ENCODE measurements around the gene SLC44A3.
"Not testable (repeated sequence)": the region's sequence is repeated elsewhere in the genome, so short reads cannot be mapped to it uniquely, and the experiment has no call there.

The SLC44A3 gene

GRCh38 chr1:94934551-94934950 lies 114.4 kb downstream of the SLC44A3 start:
- DNase-seq (ENCODE audit: low spot score), result no peak

GRCh38 chr1:94935034-94935433 lies 114.9 kb downstream of the SLC44A3 start:
- no peak for TF ChIP-seq CTCF (IDR thresholded peaks at IDR 0.05; ENCODE audit: extremely low read depth, missing control alignments)

More at GRCh38 chr1:94934551-94934950, 114.4 kb downstream of the SLC44A3 start:
- TF ChIP-seq CTCF (IDR thresholded peaks at IDR 0.05; ENCODE audit: extremely low read depth, missing control alignments), result no peak

GRCh38 chr1:94935476-94935875 lies 115.3 kb downstream of the SLC44A3 start:
- DNase-seq (ENCODE audit: low spot score), result no peak
- no peak for TF ChIP-seq CTCF (IDR thresholded peaks at IDR 0.05; ENCODE audit: extremely low read depth, missing control alignments)

More at GRCh38 chr1:94935034-94935433, 114.9 kb downstream of the SLC44A3 start:
- no peak for DNase-seq (ENCODE audit: low spot score)

DNA sequence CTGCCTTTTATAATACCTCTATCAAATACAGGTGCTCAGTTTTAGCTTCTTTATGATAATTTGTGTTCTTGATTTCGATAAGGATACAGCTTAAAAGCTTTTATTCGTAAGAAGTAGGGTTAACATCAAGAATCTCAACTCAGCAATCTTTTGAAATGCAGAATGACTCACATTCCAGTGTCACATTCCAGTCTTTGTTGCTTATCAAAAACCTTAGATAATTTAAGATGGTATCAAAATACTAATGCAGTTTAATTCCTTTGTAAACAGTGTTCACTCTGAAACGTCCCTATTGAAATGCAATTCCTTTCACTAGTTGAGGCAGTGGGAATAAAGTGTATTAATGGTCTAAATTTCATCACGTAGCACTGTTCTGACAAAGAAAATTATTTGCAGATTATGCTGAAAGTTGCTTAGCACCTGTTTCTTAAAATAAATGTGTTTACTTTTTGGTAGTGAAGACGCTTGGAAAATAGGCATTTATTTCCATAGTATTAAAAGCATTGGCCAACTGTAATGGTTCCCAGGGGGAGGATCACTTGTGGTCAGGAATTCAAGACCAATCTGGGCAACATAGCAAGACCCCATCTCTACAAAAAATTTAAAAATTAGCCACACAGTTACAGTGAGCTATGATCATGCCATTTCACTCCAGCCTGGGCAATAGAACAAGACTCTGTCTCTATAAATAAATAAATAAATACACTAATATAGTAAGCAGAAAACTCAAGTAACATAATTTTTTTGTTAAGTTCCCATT lies 116.9 kb downstream of the SLC44A3 start:
- no peak for DNase-seq (ENCODE audit: low spot score)
- TF ChIP-seq CTCF (IDR thresholded peaks at IDR 0.05; ENCODE audit: extremely low read depth, missing control alignments), result no peak

DNA sequence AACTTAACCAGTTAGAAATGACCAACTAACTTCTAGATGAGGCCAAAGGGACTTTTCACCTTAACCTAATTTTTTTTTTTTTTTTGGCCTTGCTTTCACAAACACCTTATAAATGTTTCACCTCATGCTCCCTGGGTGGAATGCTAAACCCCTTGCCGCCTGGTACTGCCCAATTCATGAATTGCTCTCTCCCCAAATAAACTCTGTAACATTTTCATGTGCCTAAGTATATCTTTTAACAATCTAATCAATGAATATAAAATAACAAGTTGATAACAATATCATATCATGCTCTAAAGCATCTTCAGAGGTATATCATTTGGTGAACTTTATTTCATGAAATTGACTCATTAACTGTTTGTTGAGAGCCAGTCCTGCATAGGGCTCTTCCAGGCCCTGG lies 117.7 kb downstream of the SLC44A3 start:
- no peak for DNase-seq (ENCODE audit: low spot score)
- TF ChIP-seq CTCF (IDR thresholded peaks at IDR 0.05; ENCODE audit: extremely low read depth, missing control alignments), result no peak

DNA sequence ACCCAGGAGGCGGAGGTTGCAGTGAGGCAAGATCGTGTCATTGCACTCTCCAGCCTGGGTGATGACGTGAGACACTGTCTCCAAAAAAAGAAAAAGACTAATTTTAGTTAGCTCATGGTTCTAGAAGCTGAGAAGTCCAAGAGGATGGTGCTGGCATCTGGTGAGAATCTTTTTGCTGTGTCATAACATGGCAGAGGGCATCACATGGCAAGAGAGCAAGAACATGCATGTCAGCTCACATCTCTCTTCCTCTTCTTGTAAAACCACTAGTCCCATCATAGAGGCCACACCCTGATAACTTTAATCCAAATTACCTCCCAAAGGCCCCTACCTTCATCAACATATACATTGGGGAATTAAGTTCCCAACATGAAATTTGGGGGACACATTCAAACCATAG lies 120.6 kb downstream of the SLC44A3 start:
- DNase-seq (ENCODE audit: low spot score), result no peak
- TF ChIP-seq CTCF (IDR thresholded peaks at IDR 0.05; ENCODE audit: extremely low read depth, missing control alignments), result no peak

- DNase-seq (ENCODE audit: low spot score), result not testable (repeated sequence)
These were observed 121.3 kb downstream of the SLC44A3 start for GRCh38 chr1:94941480-94941879.

Data from GM20000 (cell line).